DMS53 treated with DMSO at 0.1 percent for 48 hours (cell line): ENCODE data around the gene ICAM5.

Source experiments
- DNase-seq: peaks from one replicate; lab custom pipeline; 2025; ENCODE audit not compliant: unreplicated experiment; lab: John Stamatoyannopoulos, UW

ICAM5 gene

GRCh38 chr19:10291554-10292205, 1.9 kb downstream of the ICAM5 start:
- DNase-seq, result no peak

GRCh38 chr19:10292206-10292788, 2.5 kb downstream of the ICAM5 start:
- peak; percentile 40 for DNase-seq

GRCh38 chr19:10292789-10293636, 3.3 kb downstream of the ICAM5 start:
- DNase-seq, result no peak

GRCh38 chr19:10293637-10294367, 4.0 kb downstream of the ICAM5 start:
- DNase-seq, result no peak

- DNase-seq, result no peak
Observed at GRCh38 chr19:10294368-10294697, 4.6 kb downstream of the ICAM5 start.

- DNase-seq, result no peak
Observed at GRCh38 chr19:10295305-10295846, 5.6 kb downstream of the ICAM5 start.

GRCh38 chr19:10295847-10296591, 6.3 kb downstream of the ICAM5 start:
- no peak for DNase-seq

- no peak for DNase-seq
Observed at GRCh38 chr19:10299545-10300458, 10.1 kb downstream of the ICAM5 start.

- no peak for DNase-seq
Observed at GRCh38 chr19:10305139-10305806, 15.5 kb downstream of the ICAM5 start.

GRCh38 chr19:10306327-10306726, 16.6 kb downstream of the ICAM5 start:
- DNase-seq, result no peak

GRCh38 chr19:10309423-10309822, 19.7 kb downstream of the ICAM5 start, which contains the start of gene ZGLP1:
Gene ZGLP1 (minus strand): TSS chr19:10309815.
- DNase-seq, result no peak

GRCh38 chr19:10315335-10316214, 25.8 kb downstream of the ICAM5 start, which contains the start of gene FDX2:
Gene FDX2 (minus strand): TSS chr19:10316015. CDS start chr19:10315996, 19 bp downstream.
- DNase-seq, result peak; percentile 64

- no peak for DNase-seq
Observed at GRCh38 chr19:10316229-10317044, 26.7 kb downstream of the ICAM5 start.

GRCh38 chr19:10317045-10317856, 27.5 kb downstream of the ICAM5 start:
- DNase-seq, result no peak

GRCh38 chr19:10317857-10318462, 28.2 kb downstream of the ICAM5 start:
- DNase-seq, result no peak
